NCI-H2196 (cell line): ENCODE data around the gene IRGQ.
"Not testable (repeated sequence)": the region's sequence is repeated elsewhere in the genome, so short reads cannot be mapped to it uniquely, and the experiment has no call there.

Experiments used
- DNase-seq: peaks from one replicate; lab custom pipeline; 2025; ENCODE audit not compliant: unreplicated experiment; lab: John Stamatoyannopoulos, UW

The IRGQ gene

DNA sequence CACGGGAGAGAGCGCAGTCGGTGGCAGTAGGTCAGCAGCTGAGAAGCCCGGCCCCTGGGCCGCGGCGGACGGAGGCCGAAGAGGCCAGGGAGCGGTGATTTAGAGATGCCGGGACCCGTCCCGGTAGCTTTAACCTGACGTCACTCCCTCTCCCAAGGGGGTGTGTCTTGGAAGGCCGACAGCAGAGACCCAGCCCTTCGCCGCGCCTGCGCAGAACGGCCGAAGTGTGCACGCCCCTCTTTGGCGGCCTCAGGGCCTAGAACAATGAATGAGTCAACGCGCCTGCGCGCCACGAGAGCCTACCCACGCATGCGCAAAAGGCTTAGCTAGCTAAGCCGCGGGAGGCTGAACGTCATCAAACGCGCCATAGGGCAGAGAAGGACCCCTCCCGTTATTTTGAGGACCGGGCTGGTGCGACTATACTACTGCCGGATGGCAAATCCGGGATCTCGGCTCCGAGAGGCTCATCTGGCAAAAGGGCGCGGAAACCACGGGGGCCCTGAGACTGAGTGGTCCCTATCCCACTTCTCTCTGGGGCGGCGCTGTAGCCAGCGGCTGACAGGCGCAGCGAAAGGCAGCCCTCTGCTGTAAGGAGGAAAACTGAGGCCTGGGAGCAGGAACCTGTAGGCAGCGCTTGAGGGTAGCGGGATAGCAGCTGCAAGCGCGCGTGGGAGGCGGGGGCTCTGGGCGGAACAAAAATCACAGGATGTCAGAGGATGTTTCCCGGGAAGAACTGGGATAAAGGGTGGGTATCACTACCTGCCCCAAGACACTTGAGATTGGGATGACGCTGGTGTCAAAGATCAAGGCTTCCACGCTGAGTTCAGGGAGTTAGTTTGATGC lies at the start of gene IRGQ, which contains the start of gene ZNF576:
Gene IRGQ, minus strand, starts transcription at position 136 of the 843 bp plus-strand sequence. CDS start 796 bp downstream, outside the sequence.
Gene ZNF576, plus strand, starts transcription at position 597 of the 843 bp plus-strand sequence. CDS start 514 bp downstream, outside the sequence.
- DNase-seq, result peak; percentile 100

- DNase-seq, result no peak
Observed at GRCh38 chr19:43644181-43644580, 48.2 kb upstream of the IRGQ start.

GRCh38 chr19:43643326-43643725 lies 47.4 kb upstream of the IRGQ start:
- DNase-seq, result no peak

GRCh38 chr19:43642531-43642930 lies 46.6 kb upstream of the IRGQ start:
- DNase-seq, result no peak

GRCh38 chr19:43641333-43641732 lies 45.4 kb upstream of the IRGQ start:
- no peak for DNase-seq

DNA sequence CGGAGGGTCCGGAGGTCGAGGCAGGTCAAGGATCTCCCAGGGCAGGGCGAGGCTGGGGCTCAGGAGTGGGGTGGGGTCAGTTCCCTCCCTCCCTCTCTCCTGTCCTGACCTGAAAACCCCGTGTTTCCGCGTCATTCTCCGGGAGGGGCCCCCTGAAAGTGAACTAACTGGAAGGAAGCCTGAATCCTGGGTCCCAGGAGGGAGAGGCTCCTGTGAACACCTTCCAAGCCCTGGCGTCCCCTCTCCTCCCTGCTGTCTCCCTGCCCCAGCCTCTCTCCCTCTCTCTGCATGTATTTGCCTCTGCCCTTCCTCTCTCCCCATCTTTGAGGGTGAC lies 44.5 kb upstream of the IRGQ start:
- no peak for DNase-seq

DNA sequence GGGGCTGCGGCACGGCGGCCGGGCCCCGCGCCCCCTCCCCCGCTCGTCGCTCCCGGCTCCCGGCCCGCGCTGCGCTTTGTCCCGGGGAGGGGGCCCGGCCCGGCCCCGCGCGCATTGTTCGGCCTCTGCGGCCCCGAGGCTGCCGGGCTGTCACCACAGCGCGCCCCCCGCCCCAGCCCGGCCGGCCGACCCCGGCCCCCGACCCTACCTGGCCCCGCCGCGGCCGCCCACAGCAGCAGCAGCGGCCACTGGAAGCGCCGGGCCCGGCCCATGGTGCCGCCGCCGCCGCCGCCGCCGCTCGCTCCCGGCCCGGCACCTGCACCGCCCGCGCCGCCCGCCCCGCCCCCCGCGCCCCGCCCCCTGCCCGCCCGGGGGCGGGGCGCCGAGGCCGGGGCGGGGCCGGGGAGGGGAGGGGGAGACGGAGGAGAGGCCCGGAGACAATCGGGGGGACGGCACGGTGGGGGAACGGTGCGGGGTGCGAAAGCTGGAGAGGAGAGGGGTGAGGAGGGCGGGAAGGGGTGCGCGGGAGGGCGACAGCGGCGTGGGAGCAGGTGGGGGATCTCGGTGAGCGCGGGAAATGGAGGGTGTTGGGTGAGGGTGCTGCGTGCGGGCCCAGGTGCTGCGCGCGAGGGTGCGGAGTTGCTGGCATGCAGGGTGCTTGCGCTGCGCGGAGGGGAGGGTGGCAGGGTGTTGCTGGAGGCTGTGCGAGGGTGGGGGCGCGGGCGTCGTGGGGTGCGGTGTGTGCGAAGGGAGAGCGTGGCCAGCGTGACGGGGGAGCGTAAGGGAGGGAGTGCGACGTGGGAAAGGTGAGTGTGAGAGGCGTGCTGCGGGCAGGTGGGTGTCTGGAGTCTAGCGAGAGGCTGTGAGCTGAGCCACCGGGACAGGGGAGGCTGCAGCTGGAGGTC lies 43.8 kb upstream of the IRGQ start, which contains the start of gene CADM4:
Gene CADM4, minus strand, starts transcription at position 332 of the 905 bp plus-strand sequence. Its CDS starts 60 bp downstream, at position 272.
- DNase-seq, result peak; percentile 49

GRCh38 chr19:43638995-43639518 lies 43.1 kb upstream of the IRGQ start:
- DNase-seq, result no peak

DNA sequence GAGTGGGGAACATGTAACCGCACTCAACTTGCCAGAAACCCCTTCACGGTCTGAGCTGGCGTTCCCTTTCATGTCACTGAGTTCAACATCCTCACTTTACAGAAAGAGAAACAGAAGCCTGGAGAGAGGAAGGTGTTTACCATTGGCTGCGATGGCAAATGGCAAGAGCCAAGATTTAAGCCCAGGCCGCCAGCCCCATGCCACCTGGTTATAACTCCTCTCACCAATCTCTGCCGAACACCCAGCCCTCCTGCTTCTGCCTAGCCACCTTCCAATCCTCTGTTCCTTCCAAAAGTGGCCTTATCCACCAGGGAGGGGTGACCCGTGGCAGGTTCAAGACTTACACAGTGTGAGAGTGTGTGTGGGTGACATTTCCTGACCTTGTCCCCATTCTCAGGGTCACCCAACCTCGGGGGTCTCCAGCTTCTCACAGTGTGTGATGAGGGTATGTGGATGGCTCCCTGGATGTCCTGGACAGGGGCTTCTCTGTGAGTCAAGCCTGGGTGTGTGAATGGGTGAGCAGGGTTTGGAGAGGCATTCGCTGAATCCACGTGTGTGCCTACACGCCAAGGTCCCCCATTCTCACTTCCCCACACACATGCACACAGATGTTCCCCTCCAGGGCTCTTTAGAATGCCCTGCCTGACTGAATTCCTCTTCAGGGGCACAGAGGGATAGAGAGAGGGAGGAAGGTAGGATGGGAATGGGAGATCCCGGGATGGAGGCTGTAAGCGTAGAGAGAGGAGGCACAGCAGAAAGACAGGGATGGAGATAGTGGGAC lies 42.5 kb upstream of the IRGQ start:
- no peak for DNase-seq

GRCh38 chr19:43636121-43636683 lies 40.3 kb upstream of the IRGQ start:
- no peak for DNase-seq

DNA sequence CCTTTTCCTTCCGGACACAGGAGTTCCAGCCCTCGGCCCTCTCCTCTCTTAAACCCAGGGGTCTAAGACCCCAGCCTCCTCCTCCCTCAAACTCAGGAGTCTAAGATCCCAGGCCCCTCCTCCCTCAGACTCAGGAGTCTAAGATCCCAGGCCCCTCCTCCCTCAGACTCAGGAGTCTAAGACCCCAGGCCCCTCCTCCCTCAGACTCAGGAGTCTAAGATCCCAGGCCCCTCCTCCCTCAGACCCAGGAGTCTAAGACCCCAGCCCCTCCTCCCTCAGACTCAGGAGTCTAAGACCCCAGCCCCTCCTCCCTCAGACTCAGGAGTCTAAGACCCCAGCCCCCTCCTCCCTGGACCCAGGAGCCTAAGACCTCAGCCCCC lies 39.6 kb upstream of the IRGQ start:
- DNase-seq, result not testable (repeated sequence)

DNA sequence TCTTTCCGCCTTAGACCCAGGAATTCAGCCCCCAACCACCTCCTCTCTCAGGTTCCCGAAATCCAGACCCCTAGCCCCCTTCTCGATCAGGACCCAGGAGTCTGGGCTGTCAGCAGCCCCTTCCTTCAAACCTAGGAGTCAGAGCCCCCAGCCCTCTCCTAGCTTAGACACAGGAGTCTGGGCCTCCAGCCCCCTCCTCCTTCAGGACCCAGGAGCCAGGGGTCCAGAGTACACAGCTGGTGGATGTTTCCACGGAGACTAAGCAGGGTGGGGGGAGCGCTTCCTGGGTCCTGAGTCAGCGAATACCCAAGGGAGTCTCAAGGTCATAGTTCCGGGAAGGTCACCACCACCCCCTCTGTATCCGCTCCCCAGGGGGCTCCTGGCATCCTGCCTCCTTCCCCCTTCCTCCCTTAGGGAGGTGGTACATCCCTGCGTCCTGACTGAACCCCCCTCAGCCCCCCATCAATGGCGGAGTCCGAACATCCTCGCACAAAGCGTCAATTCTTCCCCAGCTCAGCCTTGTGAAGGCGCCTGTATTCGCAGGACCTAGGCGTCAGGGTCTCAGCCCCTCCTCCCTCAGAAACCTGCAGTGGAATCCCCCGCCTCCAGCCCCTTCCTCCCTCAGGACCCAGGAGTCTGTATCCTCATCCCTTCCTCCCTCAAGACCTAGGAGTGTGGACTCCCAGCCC lies 39.1 kb upstream of the IRGQ start:
- no peak for DNase-seq

- DNase-seq, result no peak
Observed at GRCh38 chr19:43634506-43634871, 38.6 kb upstream of the IRGQ start.

DNA sequence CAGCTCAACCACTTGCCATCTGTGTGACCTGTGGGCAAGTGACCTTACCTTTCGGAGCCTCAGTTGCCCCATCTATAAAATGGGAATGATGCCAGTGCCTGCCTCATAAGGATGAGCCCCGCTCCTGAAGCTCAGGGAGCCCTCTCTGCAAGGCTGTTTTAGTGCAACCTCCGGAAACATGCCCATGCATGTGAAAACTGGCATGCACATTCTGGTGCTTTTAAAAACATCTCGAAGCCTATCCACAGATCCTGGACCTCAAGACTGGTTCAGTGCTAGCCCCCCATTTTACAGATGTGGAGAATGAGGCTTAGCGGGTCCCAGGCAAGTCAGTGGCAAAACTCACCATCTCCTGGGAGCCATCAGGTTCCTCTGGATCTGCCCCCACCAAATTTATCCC lies 38.1 kb upstream of the IRGQ start:
- no peak for DNase-seq

DNA sequence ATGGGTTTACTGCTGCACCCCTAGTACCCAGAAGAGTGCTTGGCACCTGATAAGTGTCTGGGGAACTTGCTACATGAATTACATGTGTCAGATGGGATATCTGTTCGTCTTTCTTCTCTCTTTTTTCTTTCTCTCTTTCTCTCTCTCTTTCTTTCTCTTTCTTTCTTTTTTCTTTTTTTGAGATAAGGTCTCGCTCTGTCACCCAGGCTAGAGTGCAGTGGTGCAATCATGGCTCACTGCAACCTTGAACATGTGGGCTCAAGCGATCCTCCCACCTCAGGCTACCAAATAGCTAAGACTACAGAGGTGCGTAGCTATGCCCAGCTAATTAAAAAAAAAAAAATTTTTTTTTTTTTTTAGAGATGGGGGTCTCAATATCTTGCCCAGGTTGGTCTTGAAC lies 37.6 kb upstream of the IRGQ start:
- DNase-seq, result no peak

DNA sequence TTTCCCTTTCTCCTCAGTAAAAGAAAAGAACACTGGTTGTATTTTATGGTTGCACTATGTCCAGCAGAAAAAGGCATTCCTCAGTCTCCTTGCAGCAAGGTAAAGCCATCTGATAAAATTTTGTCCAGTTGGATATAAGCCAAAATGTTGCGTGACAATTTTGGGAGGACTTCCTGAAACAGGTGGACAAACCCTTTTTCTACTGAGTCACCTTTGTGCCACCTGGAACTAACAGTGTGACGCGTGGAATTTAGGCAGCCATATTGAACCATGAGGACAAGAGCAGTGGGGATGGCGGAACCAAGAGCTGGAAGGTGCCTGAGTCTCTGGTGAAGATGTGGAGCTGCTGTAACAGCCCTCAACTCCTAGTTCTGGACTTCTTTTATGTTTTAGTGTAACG lies 35.6 kb upstream of the IRGQ start:
- no peak for DNase-seq

DNA sequence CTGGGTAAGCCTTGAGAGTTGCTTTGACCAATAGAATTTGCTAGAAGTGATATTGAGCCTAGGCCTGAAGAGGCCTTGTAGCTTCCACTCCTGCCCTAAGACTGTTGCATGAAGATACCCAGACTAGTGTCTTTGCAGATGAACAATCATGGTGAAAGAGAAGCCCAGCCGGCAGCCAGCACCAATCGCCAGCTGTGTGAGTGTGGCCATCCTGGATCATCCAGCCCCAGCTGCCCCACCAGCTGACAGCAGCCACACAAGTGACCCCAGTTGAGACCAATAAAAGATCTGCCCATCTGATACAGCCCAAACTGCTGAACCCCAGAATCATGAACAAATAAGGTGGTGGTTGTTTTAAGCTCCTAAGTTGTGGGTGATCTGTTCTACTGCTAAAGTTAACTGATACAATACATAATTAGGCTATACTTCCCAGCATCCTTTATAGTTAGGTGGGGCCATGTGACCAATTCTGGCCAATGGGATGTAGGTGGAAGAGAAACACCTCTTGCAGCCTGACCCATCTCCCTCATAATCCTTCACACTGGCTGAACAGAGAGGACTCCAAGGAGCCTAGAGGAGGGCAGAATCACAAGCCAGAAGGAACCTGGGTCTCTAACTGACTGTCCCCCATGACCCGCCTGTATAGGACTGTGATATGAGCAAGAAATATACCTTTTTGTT lies 32.9 kb upstream of the IRGQ start:
- DNase-seq, result no peak

GRCh38 chr19:43626838-43627237 lies 30.9 kb upstream of the IRGQ start:
- no peak for DNase-seq

GRCh38 chr19:43625918-43626579 lies 30.1 kb upstream of the IRGQ start:
- DNase-seq, result no peak
